Measurements from ENCODE around the gene MT1E.
"Not testable (repeated sequence)": the region's sequence is repeated elsewhere in the genome, so short reads cannot be mapped to it uniquely, and the experiment has no call there.

Gene MT1E

GRCh38 chr16:56625140-56625942 is at the start of gene MT1E:
Gene MT1E, plus strand, starts transcription at chr16:56625781. Its CDS starts 71 bp downstream, at chr16:56625852.
- in situ Hi-C loops (cut with HindIII; ENCODE audit: low sequenced_read_pairs) = no loop called here

- in situ Hi-C loops (cut with HindIII; ENCODE audit: low sequenced_read_pairs) = no loop called here
These were observed 48.8 kb upstream of the MT1E start for GRCh38 chr16:56576585-56577299.

GRCh38 chr16:56577300-56577625 is 48.3 kb upstream of the MT1E start:
- in situ Hi-C loops (cut with HindIII; ENCODE audit: low sequenced_read_pairs) = no loop called here

GRCh38 chr16:56580391-56581048 is 45.1 kb upstream of the MT1E start:
- in situ Hi-C loops (cut with HindIII; ENCODE audit: low sequenced_read_pairs) = no loop called here

- in situ Hi-C loops (cut with HindIII; ENCODE audit: low sequenced_read_pairs) = not testable (repeated sequence)
These were observed 42.7 kb upstream of the MT1E start for GRCh38 chr16:56582911-56583310.

GRCh38 chr16:56583351-56584168 is 42.0 kb upstream of the MT1E start:
- in situ Hi-C loops (cut with HindIII; ENCODE audit: low sequenced_read_pairs) = no loop called here

GRCh38 chr16:56584276-56584675 is 41.3 kb upstream of the MT1E start:
- in situ Hi-C loops (cut with HindIII; ENCODE audit: low sequenced_read_pairs) = no loop called here

GRCh38 chr16:56588781-56589140 is 36.8 kb upstream of the MT1E start:
- in situ Hi-C loops (cut with HindIII; ENCODE audit: low sequenced_read_pairs) = no loop called here

GRCh38 chr16:56589141-56590039 is 36.2 kb upstream of the MT1E start, which contains the start of gene MT3:
Gene MT3, plus strand, starts transcription at chr16:56589528. Its CDS starts 63 bp downstream, at chr16:56589591.
- in situ Hi-C loops (cut with HindIII; ENCODE audit: low sequenced_read_pairs) = no loop called here

- in situ Hi-C loops (cut with HindIII; ENCODE audit: low sequenced_read_pairs) = no loop called here
These were observed 34.1 kb upstream of the MT1E start for GRCh38 chr16:56591377-56592060.

- in situ Hi-C loops (cut with HindIII; ENCODE audit: low sequenced_read_pairs) = no loop called here
These were observed 31.8 kb upstream of the MT1E start for GRCh38 chr16:56593573-56594291.

GRCh38 chr16:56594292-56594619 is 31.3 kb upstream of the MT1E start:
- in situ Hi-C loops (cut with HindIII; ENCODE audit: low sequenced_read_pairs) = no loop called here

GRCh38 chr16:56600398-56600999 is 25.1 kb upstream of the MT1E start:
- in situ Hi-C loops (cut with HindIII; ENCODE audit: low sequenced_read_pairs) = no loop called here

- in situ Hi-C loops (cut with HindIII; ENCODE audit: low sequenced_read_pairs) = no loop called here
These were observed 24.3 kb upstream of the MT1E start for GRCh38 chr16:56601325-56601724.

GRCh38 chr16:56603589-56603988 is 22.0 kb upstream of the MT1E start:
- in situ Hi-C loops (cut with HindIII; ENCODE audit: low sequenced_read_pairs) = no loop called here

GRCh38 chr16:56604966-56605365 is 20.6 kb upstream of the MT1E start:
- in situ Hi-C loops (cut with HindIII; ENCODE audit: low sequenced_read_pairs) = no loop called here

- in situ Hi-C loops (cut with HindIII; ENCODE audit: low sequenced_read_pairs) = no loop called here
These were observed 20.1 kb upstream of the MT1E start for GRCh38 chr16:56605475-56605874.

GRCh38 chr16:56606071-56606475 is 19.5 kb upstream of the MT1E start:
- in situ Hi-C loops (cut with HindIII; ENCODE audit: low sequenced_read_pairs) = no loop called here

Data from DLD1 (cell line).